HAP-1 (cell line): ENCODE data around the gene MALRD1.

Source experiments
- DNase-seq, 2 experiments: peaks; one replicate each; pipeline ENCODE4 v3.0.0-alpha.2; 2016 to 2020; ENCODE audit warnings: low spot score in 2 of 2
- H3K27me3 ChIP-seq: fragments of 250-450 bp; sonication (Bioruptor Pico); 2 replicates; pipeline ENCODE4 v1.5.1; 2020; ENCODE audit warnings: low read depth, mild to moderate bottlenecking, moderate library complexity
- H3K36me3 ChIP-seq: fragments of 250-450 bp; sonication (Bioruptor Pico); replicated peaks from 2 replicates; pipeline ENCODE4 v1.5.1; 2020; ENCODE audit warnings: mild to moderate bottlenecking
- H3K4me1 ChIP-seq: fragments of 250-450 bp; sonication (Bioruptor Pico); 2 replicates; pipeline ENCODE4 v1.5.1; 2020; ENCODE audit warnings: mild to moderate bottlenecking
- H3K4me3 ChIP-seq: fragments of 250-450 bp; sonication (Bioruptor Pico); 2 replicates; pipeline ENCODE4 v1.5.1; 2020; ENCODE audit warnings: mild to moderate bottlenecking, moderate library complexity
- H3K9me3 ChIP-seq: fragments of 250-450 bp; sonication (Bioruptor Pico); 2 replicates; pipeline ENCODE4 v1.5.1; 2020; ENCODE audit warnings: mild to moderate bottlenecking, moderate library complexity
- in situ Hi-C: fragments of 300-500 bp; cut with MboI; formaldehyde crosslinking; loops from 3 replicates; pipeline ENCODE4 v1.14.3; 2020; ENCODE audit warnings: low sequenced_read_pairs, inconsistent platforms, mixed read lengths

MALRD1 gene

DNA sequence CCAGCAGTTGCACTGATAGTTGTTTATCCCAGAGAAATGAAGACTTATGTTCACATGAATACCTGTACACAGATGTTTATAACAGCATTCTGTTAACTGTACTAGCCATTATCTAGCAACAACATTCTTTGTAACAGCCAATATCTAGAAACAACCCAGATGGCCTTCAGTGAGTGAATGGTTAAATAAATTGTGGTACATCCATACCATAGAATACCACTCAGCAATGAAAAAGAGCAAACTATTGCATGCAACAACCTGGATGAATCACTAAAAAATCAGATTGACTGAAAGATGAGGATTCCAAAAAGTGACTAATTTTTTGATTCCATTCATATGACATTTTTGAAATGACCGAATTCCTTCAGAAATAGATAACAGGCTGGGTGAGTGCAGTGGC lies 360.3 kb downstream of the MALRD1 start:
- in situ Hi-C loops = no loop called here
- Histone ChIP-seq H3K27me3 (peaks cover 4% of the 10 kb centered on the region; the same call in 1 of the 2 replicates), H3K4me3 (no peak overlapping the region), H3K36me3 (no peaks in the 10 kb centered on the region), H3K9me3 (no peaks in the 10 kb centered on the region), H3K4me1 (no peaks in the 10 kb centered on the region)
- DNase-seq = no peak

DNA sequence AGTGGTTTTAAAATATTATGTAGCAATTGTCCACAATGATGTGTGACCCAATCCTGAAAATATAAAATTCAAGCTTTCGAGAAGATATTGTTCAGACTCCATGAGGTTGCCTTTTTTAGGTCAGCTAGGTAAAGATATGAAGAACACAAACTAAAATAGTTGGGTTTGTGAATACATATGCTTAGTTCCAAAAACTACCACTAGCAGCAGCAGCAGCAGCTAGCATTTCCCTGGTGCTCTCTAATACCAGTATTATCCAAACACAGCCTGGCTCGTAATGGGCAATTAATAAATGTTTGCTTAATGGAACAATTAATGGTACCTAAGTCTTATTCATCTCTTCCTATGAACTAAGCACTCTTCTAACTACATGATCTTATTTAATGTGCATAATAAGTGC lies 362.5 kb downstream of the MALRD1 start:
- Histone ChIP-seq H3K4me1 (no peaks in the 10 kb centered on the region), H3K36me3 (no peaks in the 10 kb centered on the region), H3K9me3 (no peaks in the 10 kb centered on the region), H3K27me3 (peaks cover 4% of the 10 kb centered on the region; the same call in 1 of the 2 replicates), H3K4me3 (no peak overlapping the region)
- no peak for DNase-seq
- in situ Hi-C loops = no loop called here

DNA sequence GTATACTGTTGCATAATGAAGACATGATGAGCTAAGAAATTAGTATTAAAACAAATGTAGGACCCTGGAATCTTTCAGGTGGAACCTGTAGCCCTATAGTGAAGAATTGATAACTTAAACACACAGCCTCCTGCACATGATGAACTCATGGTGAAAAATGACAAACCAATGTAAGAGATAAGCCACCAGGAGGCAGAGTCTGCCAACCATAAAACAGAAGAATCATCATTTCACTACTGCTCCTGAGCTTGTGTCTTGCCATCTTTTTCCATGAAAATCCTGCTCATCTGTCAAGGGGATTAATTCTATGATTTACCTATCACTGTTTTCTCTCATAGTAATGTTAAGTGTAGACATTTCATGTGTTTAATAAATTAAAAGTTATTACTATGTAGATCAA lies 363.9 kb downstream of the MALRD1 start:
- Histone ChIP-seq H3K36me3 (no peaks in the 10 kb centered on the region), H3K27me3 (peaks cover 4% of the 10 kb centered on the region; the same call in 1 of the 2 replicates), H3K9me3 (no peaks in the 10 kb centered on the region), H3K4me1 (no peaks in the 10 kb centered on the region), H3K4me3 (no peak overlapping the region)
- in situ Hi-C loops = no loop called here
- DNase-seq = peak in 1 of 2 experiments; percentile 20

DNA sequence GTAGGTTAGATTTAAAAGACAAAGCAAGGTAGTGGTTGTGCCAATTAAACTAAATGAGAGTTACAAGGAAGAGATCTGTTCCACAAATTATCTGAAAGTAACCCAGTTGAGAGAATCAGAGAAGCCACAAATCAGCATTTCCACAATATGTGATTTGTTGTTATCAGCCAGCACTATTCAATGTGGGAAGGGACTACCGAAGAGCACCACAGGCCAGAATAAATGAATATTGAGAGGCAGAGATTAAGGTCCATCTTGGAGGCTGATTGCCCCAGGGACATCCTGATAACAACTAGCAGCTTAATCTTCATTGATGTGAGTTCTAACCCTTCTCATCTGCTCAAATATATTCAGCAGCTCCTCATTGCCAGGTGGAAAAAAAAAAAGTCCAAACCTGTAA lies 367.6 kb downstream of the MALRD1 start:
- peaks cover 2% of the 10 kb centered on the region; the same call in 1 of the 2 replicates for H3K27me3 ChIP-seq
- H3K9me3 ChIP-seq = no peaks in the 10 kb centered on the region
- DNase-seq = no peak
- H3K4me1 ChIP-seq = no peaks in the 10 kb centered on the region
- H3K4me3 ChIP-seq = no peak overlapping the region
- H3K36me3 ChIP-seq = no peaks in the 10 kb centered on the region
- in situ Hi-C loops = no loop called here

DNA sequence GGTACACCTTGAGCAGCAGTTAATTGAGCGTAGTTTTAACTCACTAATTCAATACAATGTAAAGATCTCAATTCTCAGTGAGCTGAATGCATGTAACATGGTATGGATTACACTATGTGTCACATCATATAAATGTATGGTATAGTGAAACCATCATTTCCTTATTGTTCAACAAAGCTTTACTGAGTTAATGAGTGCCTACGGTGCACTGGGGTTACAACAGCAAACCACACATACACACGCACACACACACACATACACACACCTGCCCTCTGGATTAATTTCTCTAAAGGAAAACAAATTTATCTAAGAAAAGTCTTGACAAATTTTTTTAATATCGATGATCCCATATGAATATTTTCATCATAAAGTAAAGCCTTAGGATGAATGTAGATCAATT lies 369.1 kb downstream of the MALRD1 start:
- in situ Hi-C loops = no loop called here
- Histone ChIP-seq H3K27me3 (no peaks in the 10 kb centered on the region), H3K36me3 (no peaks in the 10 kb centered on the region), H3K9me3 (no peaks in the 10 kb centered on the region), H3K4me1 (no peaks in the 10 kb centered on the region), H3K4me3 (no peak overlapping the region)
- no peak for DNase-seq

DNA sequence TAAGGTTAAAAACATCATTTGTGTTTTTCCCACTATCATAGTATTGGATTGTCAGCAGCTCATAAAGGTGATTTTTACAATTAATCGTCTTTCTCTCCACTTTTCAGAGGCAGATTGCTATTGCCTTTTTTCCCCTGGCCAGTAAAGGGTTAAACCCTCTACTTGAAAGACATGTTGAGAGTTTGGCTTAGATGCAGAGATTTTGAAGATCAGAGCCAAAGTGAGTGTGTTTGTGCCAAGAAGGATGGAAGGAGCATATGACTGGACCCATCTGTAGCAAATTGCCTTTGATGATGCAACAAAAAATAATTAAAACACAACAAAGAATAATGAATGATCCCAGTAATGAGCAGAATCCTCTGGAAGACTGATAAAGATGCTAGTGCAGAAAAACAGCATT lies 373.1 kb downstream of the MALRD1 start:
- DNase-seq = no peak
- Histone ChIP-seq H3K4me3 (no peak overlapping the region), H3K4me1 (no peaks in the 10 kb centered on the region), H3K36me3 (no peaks in the 10 kb centered on the region), H3K27me3 (no peaks in the 10 kb centered on the region), H3K9me3 (no peaks in the 10 kb centered on the region)
- in situ Hi-C loops = no loop called here

DNA sequence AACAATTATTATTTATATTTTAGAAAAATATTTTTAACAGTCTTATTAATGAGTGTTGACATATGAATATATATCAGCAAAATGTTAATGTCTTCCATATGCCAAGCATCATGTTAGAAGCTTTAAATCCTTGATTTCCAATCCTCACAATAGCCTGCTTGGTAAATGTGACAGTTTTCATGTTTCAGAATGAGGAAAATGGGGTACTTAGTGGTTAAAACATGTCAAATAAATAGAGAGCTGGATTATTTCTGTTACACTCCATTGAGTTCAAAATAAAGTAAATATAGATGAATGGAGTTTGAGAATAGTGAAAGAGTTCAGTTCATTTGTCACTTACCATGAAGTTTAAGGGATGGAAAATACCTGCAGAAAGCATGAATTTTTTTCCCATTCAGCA lies 377.4 kb downstream of the MALRD1 start:
- in situ Hi-C loops = no loop called here
- no peaks in the 10 kb centered on the region for H3K27me3 ChIP-seq
- H3K4me3 ChIP-seq = no peak overlapping the region
- H3K9me3 ChIP-seq = no peaks in the 10 kb centered on the region
- no peaks in the 10 kb centered on the region for H3K36me3 ChIP-seq
- no peak for DNase-seq
- H3K4me1 ChIP-seq = no peaks in the 10 kb centered on the region

DNA sequence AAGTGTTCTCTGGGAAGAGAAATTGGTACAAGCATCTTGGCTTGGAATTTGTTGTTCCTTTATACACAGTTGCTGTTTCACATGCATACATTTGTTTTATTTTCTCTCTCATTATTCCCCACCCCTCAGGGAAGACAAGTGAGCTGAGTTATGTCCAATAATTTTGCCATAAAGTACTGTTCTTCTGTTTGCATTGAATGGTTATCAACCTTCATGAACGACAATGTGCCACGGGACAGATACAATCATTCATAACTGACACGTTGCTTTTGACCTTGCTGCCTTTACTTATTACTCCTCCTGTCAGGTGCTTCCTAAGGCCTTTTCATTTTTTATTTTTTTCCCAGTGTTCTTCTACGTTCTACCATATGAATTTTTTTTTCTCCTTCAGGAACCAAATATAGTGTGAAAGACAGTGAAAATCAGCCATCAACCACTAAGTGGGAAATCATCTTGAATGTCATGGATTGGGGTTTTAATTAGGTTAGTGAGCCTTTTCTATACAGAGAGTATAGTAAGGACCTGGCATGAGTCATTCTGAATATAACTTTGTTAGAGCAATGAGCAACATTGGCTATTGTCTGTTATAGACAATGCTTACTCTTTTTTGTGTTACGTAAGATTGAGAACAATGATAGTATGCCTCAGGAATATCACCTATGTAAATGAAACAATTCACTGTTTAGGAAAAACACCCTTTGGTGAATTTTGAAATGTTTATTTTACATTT lies 383.2 kb downstream of the MALRD1 start:
- Histone ChIP-seq H3K9me3 (no peaks in the 10 kb centered on the region), H3K4me1 (no peaks in the 10 kb centered on the region), H3K27me3 (no peaks in the 10 kb centered on the region), H3K36me3 (no peaks in the 10 kb centered on the region), H3K4me3 (no peak overlapping the region)
- in situ Hi-C loops = no loop called here
- no peak for DNase-seq

DNA sequence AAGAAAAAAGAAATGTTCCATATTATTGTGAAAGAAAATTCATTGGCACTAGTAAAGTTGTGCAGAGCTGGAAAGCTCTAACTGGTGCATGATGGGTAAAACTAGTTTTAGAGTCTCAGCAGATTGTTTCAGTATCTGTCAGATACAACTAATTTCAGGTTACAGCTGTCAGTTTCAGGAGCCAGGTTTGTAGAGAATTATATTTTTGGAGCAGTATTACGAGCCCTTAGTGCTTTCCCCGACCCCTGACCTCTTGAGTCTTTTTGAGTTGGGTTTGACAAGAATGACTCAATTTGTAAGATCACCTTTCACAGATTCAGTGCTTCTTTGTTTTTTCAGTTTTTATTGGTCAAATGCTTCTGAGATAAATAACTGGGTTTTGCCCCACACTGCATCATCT lies 401.3 kb downstream of the MALRD1 start:
- Histone ChIP-seq H3K9me3 (no peaks in the 10 kb centered on the region), H3K36me3 (no peaks in the 10 kb centered on the region), H3K27me3 (no peaks in the 10 kb centered on the region), H3K4me3 (no peak overlapping the region), H3K4me1 (no peaks in the 10 kb centered on the region)
- no peak for DNase-seq
- in situ Hi-C loops = no loop called here

DNA sequence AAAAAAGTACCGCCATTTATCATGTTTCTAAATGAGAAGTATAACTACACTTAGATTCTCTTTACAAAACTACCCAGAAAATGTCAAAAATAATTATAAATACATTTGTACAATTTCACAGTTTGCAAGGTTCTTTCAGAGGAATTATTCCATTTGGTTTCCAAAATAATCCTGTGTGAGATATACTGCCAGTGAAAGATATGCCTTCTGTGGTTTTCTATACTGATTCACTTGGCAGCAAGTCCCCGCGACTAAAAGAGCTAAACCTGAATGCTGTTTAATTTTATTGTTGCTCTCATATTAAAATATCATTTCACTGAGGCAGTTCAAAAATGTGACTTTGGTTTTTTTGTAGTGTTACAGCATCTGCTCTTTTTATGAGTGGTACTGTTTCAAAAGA lies 402.8 kb downstream of the MALRD1 start:
- in situ Hi-C loops = no loop called here
- no peaks in the 10 kb centered on the region for H3K9me3 ChIP-seq
- H3K4me1 ChIP-seq = no peaks in the 10 kb centered on the region
- H3K4me3 ChIP-seq = no peak overlapping the region
- no peaks in the 10 kb centered on the region for H3K36me3 ChIP-seq
- H3K27me3 ChIP-seq = no peaks in the 10 kb centered on the region; the same call in 1 of the 2 replicates
- no peak for DNase-seq

DNA sequence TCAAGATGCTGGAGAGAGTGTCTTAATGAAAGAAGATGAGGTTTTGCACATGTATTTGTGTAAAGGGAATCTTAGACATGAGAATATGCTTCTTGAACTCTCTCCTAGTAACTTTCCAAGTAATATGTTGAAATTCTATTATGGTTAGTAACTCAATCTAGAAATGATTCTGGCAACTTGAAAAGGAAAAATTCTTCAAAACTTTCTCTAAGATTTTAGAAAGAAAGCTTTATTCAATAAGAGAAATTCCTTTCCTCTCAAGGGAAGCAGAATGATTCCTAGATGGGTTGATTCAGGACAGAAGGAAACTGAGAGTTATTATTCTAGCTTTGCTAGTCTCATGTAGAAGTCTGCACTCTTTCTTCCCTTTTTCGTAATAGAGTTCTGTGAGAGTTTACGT lies 403.3 kb downstream of the MALRD1 start:
- no peaks in the 10 kb centered on the region for H3K36me3 ChIP-seq
- in situ Hi-C loops = no loop called here
- H3K4me3 ChIP-seq = no peak overlapping the region
- DNase-seq = no peak
- H3K9me3 ChIP-seq = no peaks in the 10 kb centered on the region
- H3K27me3 ChIP-seq = no peaks in the 10 kb centered on the region; the same call in 1 of the 2 replicates
- no peaks in the 10 kb centered on the region for H3K4me1 ChIP-seq

DNA sequence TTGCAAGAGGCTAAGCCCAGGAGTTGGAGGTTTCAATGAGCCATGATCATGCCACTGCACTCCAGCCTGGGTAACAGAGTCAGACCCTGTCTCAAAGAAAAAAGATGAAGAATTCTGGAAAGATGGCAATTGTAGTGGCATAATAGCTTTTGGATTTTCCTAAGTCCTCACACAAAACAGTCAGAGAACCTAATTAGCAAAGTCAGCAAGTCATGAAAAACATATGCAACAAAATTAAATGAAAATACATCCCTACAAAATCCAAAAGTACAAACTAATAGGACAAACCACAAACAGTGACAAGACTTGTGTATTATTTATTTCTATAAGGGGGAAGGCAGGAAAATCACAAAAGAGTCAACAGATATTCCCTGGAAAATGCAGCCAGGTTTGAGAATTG lies 405.4 kb downstream of the MALRD1 start:
- Histone ChIP-seq H3K36me3 (no peaks in the 10 kb centered on the region), H3K9me3 (no peaks in the 10 kb centered on the region), H3K4me3 (no peak overlapping the region), H3K27me3 (no peaks in the 10 kb centered on the region; the same call in 1 of the 2 replicates), H3K4me1 (no peaks in the 10 kb centered on the region)
- no peak for DNase-seq
- in situ Hi-C loops = no loop called here

DNA sequence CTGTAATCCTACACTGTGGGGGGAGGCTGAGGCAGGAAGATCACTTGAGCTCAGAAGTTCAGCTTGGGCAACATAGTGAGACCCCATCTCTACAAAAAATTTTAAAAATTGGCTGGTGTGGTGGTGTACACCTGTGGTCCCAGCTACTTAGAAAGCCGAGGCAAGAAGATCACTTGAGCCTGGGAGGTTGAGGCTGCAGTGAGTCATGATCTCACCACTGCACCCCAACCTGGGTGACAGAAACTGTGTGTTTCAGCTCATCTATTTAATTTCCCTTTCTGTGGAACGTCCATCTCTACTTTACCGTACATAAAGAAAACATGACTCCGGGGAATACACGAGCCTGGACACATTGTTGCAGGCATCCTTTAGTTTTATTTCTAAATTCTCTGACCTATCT lies 413.0 kb downstream of the MALRD1 start:
- DNase-seq = no peak
- in situ Hi-C loops = no loop called here
- no peak overlapping the region for H3K4me3 ChIP-seq
- H3K36me3 ChIP-seq = no peaks in the 10 kb centered on the region
- no peaks in the 10 kb centered on the region for H3K4me1 ChIP-seq
- H3K9me3 ChIP-seq = no peaks in the 10 kb centered on the region
- no peaks in the 10 kb centered on the region for H3K27me3 ChIP-seq

DNA sequence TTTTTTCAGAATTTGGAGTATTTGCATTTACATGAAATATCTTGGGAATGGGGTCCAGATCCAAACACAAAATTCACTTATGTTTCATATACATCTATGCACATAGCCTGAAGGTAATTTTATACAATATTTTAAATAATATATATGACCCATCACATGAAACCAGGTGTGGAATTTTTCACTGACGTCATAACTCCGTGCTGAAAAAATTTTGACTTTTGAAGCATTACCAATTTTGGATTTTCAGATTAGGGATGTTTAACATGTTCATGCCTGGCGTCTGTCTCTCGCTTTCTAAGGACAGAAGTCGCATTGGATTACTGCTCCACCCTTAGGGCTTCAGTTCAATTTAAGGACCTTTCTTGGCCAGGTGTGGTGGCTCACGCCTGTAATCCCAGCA lies 418.1 kb downstream of the MALRD1 start:
- DNase-seq = no peak
- in situ Hi-C loops = no loop called here
- no peaks in the 10 kb centered on the region for H3K27me3 ChIP-seq
- H3K9me3 ChIP-seq = no peaks in the 10 kb centered on the region
- H3K4me1 ChIP-seq = no peaks in the 10 kb centered on the region
- no peak overlapping the region for H3K4me3 ChIP-seq
- no peaks in the 10 kb centered on the region for H3K36me3 ChIP-seq

DNA sequence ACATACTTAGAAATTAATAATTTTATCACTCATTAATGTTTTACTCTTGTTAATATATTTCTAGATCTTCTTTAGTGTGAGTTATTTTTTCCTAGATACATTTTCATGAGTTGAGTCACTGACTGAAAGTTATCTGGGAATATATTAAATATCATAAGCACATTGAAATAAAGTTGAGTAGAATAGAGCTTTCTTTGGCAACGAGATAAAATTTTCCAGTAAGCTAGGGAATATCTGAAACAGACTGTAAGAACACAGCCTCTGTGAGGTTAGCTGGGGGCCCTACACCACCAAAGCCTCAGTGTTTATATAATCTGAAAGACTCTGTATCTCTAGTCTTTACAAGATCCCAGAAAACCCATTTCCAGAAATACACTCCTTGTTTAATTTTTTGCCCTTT lies 419.8 kb downstream of the MALRD1 start:
- in situ Hi-C loops = no loop called here
- Histone ChIP-seq H3K4me1 (no peaks in the 10 kb centered on the region), H3K36me3 (no peaks in the 10 kb centered on the region), H3K27me3 (no peaks in the 10 kb centered on the region), H3K4me3 (no peak overlapping the region), H3K9me3 (no peaks in the 10 kb centered on the region)
- DNase-seq = no peak
